Astrocyte of the spinal cord (primary cell): ENCODE data around the gene LRRC27.
A peak's percentile ranks its signal among the peaks of the same experiment; 100 is the strongest.

Experiments
- DNase-seq: peaks from one replicate; pipeline ENCODE4 v3.0.0; 2011; ENCODE audit warnings: low read depth, low spot score
- H3K4me3 ChIP-seq: 2 replicates; pipeline ENCODE4 v1.5.1; 2011; ENCODE audit warnings: low read depth, mild to moderate bottlenecking, low read length, moderate library complexity
- in situ Hi-C: cut with HindIII; loops from 2 replicates; pipeline ENCODE4 v1.10.0; 2017; ENCODE audit warnings: low sequenced_read_pairs
- TF ChIP-seq, protein P1 (sequence below): IDR thresholded peaks from 2 replicates; pipeline ENCODE4 v1.5.1; 2012; ENCODE audit warnings: low read depth, mild to moderate bottlenecking, low read length, inconsistent platforms

Gene LRRC27

DNA sequence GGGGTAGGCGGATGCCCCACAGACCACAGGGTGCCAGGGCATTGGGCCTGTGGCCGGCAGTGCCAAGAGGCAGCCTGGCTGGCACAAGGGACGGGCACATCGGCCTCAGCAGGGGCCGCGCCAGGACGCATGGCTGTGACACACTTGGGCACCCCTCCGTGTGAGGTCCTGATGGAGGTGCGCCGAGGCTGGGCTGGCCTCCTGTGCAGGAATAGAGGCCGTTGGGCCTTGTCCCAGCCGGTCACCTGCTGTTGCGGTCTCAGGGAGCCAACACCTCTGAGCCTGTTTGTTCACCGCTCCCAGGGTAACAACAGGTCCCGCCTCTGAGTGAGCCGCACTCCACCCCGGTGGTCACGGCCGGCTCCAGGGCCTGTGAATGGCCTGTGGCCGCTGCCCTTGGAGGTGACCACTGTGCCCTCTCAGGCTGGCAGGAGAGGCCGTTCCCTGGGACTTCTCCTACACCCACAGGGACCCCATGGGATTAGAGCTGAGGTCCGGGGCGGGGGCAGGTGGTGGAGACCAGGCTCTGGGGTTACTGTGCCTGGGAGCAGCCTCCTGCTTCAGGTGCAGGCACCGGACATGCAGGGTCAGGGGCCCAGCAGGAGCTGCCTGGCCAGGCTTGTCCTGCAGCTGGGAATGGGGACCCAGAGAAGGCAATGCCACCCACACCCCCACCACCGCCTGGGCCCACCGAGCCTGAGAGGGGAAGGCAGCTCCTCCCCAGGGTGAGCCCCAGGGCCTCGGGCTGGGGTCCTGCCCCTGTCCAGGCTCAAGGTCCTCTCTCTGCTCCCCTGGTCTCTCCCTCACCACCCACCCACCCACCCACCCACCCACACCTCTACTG lies 77.1 kb downstream of the LRRC27 start:
- no peak overlapping the region for H3K4me3 ChIP-seq
- in situ Hi-C loops = no loop called here
- TF ChIP-seq, protein P1, sequence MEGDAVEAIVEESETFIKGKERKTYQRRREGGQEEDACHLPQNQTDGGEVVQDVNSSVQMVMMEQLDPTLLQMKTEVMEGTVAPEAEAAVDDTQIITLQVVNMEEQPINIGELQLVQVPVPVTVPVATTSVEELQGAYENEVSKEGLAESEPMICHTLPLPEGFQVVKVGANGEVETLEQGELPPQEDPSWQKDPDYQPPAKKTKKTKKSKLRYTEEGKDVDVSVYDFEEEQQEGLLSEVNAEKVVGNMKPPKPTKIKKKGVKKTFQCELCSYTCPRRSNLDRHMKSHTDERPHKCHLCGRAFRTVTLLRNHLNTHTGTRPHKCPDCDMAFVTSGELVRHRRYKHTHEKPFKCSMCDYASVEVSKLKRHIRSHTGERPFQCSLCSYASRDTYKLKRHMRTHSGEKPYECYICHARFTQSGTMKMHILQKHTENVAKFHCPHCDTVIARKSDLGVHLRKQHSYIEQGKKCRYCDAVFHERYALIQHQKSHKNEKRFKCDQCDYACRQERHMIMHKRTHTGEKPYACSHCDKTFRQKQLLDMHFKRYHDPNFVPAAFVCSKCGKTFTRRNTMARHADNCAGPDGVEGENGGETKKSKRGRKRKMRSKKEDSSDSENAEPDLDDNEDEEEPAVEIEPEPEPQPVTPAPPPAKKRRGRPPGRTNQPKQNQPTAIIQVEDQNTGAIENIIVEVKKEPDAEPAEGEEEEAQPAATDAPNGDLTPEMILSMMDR = no peak

DNA sequence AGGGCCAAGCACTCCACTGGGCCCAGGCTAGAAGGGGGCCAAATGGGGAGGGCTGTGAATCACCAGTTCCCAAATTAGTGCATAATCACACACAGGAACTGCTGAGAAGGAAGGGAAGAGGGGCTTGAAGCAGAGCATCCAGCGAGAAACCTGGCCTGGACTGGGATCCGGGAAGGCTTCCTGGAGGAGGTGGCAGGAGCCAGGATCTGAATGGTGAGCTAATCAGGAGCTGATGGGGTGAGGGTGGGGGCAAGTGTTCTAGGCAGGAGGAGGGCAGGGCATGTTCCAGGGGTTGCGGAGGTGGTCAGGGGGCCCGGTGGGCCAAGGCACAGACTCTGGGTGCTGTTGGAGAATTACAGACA lies 77.7 kb downstream of the LRRC27 start:
- DNase-seq = no peak
- in situ Hi-C loops = no loop called here
- TF ChIP-seq, protein P1 = no peak
- no peak overlapping the region for H3K4me3 ChIP-seq

More for the DNA sequence above, 77.1 kb downstream of the LRRC27 start:
- DNase-seq = no peak

DNA sequence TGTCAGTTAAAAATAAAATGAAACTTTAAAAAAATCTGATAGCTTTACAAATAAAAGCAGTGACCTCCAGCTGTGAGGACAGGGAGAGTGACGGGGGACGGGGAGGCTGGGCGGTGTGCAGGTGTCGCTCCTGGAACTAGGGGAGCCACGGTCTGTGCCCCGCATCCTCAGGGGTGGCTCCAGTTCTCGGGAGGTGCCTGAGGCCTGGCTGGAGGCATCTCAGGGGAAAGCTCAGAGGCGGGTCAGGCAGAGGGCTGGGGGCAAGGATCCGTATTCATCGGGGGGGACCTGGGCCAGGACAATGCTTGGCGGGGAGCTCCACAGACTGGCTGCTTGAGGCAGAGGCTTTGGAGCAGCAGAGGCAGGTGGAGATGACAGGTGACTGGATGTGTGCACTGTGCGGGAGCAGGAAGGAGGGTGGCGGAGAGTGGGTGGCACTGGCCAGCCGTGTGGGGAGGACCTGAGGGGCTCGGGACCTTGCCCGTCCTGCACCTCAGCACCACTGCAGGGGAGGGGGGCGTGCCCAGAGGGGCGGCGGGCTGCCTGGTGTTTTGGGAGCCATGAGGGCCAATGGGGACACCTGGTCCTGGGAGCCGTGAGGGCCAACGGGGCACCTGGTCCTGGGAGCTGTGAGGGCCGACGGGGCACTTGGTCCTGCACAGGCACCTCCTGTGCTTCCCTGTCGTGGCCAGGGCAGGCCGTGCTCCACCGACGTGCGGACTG lies 78.2 kb downstream of the LRRC27 start:
- H3K4me3 ChIP-seq = no peak overlapping the region
- in situ Hi-C loops = no loop called here
- TF ChIP-seq, protein P1 = no peak
- no peak for DNase-seq

DNA sequence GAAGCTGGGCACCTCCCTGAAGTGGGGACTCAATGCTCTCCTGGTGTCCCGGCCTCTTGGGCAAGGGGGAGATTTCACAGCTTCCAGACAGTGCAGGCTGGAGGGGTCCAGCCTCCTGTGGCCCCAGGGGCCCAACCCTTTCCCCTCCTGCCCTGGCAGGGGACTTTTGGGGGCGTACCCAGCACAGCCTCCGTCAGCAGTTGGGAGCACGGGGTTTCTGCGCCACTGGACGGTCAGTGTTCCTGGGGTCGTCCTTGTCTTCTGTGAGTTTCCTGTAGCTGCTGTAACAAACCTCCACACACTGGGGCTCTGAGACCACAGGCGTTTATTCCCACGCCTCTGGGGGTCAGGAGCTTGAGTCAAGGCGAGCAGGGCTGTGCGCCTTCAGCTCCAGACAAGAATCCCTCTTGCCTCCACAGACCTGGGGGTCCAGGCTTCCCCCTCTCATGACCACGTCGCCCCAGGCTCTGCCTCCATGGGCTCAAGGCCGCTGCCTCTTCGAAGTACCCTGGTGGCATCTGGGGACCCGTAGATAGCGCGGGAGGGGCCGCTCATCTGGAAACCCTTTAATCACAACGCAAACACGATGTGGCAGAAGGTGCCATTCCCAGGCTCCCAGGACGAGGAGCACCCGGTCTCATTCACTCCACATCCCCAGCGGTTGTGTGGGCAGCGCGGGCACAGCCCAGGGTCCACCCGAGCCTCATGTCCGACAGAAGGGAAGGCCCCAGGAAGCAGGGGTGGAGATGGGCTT lies 79.0 kb downstream of the LRRC27 start:
- in situ Hi-C loops = no loop called here
- TF ChIP-seq, protein P1 = no peak
- no peak for DNase-seq
- H3K4me3 ChIP-seq = no peak overlapping the region

DNA sequence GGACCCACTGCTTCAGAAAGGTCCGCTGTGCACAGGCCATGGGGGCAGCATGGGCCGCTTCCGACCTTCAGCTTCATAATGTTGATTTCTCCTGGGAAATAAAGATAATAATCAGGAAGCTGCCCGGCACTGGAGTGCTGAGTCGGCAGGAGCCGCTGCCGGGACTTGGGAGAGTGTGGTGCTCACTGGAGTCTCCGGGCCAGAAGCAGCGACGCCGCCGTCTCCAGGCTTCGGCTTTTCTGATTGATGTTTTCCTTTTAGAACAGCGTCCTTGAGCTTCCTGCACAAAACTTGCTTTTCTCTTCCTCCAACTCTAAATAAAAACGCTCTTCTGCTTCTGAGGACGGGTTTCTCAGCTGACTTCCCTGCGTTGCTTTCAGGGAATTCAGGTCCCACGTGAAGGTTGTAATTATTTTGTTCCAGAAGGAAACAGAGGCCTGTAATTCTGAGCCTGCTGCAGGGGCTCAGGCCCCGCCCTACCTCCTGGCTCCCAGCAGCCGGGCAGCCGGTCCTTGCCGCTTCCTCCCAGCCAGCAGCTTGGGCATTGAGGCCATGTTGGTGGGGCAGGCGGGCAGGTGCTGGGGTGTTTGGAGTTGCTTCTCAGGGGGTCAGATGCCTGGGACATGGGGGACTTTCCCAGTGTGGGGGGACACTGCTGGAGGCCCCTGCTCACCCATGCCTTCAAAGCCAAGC lies 79.7 kb downstream of the LRRC27 start:
- TF ChIP-seq, protein P1 = peak; percentile 11
- peak; percentile 34 for DNase-seq
- no peak overlapping the region for H3K4me3 ChIP-seq
- in situ Hi-C loops = no loop called here
